Frontal cortex (tissue), 4 donors: ENCODE data around the gene DUOX2. TPM values are rescaled to one million over a fixed set of nuclear protein-coding genes. Genes with fewer than 3 reads are reported as not detected.
"Not testable (repeated sequence)": the region's sequence is repeated elsewhere in the genome, so short reads cannot be mapped to it uniquely, and the experiment has no call there.

ENCODE experiments used
- DNase-seq, 2 donors: peaks; one replicate each; pipeline ENCODE4 v3.0.0; 2012; ENCODE audit warnings: low spot score in 2 of 2
- FAIRE-seq: peaks from 2 replicates; lab custom pipeline; 2012; peaks lifted over from hg19 to GRCh38; lab: Jason Lieb, UNC
- total RNA-seq: library from RNA; depleted of rRNA; stranded (reverse); fragments of >200 nt; gene quantifications from one replicate; pipeline ENCODE4 v1.2.3, GENCODE V29; 2014
- donor health status: control.
- donor health status: control.
- donor health status: control.

Gene DUOX2
- total RNA-seq, 1 donor from 2014 or later = not detected

- DNase-seq (no peak), FAIRE-seq (no peak)
These were observed 7.8 kb downstream of the DUOX2 start for GRCh38 chr15:45106002-45106790.

- DNase-seq = no peak
- no peak for FAIRE-seq
These were observed 8.4 kb downstream of the DUOX2 start for GRCh38 chr15:45105586-45105985.

GRCh38 chr15:45104170-45104569 lies 9.8 kb downstream of the DUOX2 start:
- DNase-seq, FAIRE-seq: not testable (repeated sequence)

GRCh38 chr15:45102226-45102625 lies 11.7 kb downstream of the DUOX2 start:
- DNase-seq (no peak), FAIRE-seq (no peak)

- DNase-seq = no peak
- FAIRE-seq = no peak
These were observed 12.2 kb downstream of the DUOX2 start for GRCh38 chr15:45101749-45102148.

GRCh38 chr15:45100884-45101625 lies 12.9 kb downstream of the DUOX2 start:
- FAIRE-seq (no peak), DNase-seq (no peak)

- DNase-seq = no peak
- FAIRE-seq = no peak
These were observed 14.3 kb downstream of the DUOX2 start for GRCh38 chr15:45099549-45100165.

- FAIRE-seq (no peak), DNase-seq (no peak)
These were observed 16.5 kb downstream of the DUOX2 start for GRCh38 chr15:45097466-45097865.

- FAIRE-seq = no peak
These were observed 18.3 kb downstream of the DUOX2 start for GRCh38 chr15:45095661-45096060.

GRCh38 chr15:45094358-45094730 lies 19.6 kb downstream of the DUOX2 start:
- DNase-seq = no peak
- no peak for FAIRE-seq

More at GRCh38 chr15:45095661-45096060, 18.3 kb downstream of the DUOX2 start:
- no peak for DNase-seq

- FAIRE-seq = no peak
These were observed 20.2 kb downstream of the DUOX2 start for GRCh38 chr15:45093622-45094357.

GRCh38 chr15:45093013-45093412 lies 21.0 kb downstream of the DUOX2 start:
- DNase-seq (no peak), FAIRE-seq (no peak)

More at GRCh38 chr15:45093622-45094357, 20.2 kb downstream of the DUOX2 start:
- DNase-seq = no peak

- DNase-seq (no peak), FAIRE-seq (no peak)
These were observed 22.4 kb downstream of the DUOX2 start for GRCh38 chr15:45091576-45091975.

GRCh38 chr15:45091161-45091560 lies 22.8 kb downstream of the DUOX2 start:
- DNase-seq (no peak), FAIRE-seq (no peak)

- no peak for FAIRE-seq
- DNase-seq = no peak
These were observed 24.1 kb downstream of the DUOX2 start for GRCh38 chr15:45089712-45090373.

GRCh38 chr15:45088801-45089711 lies 24.9 kb downstream of the DUOX2 start:
- FAIRE-seq (no peak), DNase-seq (no peak)

GRCh38 chr15:45087513-45087912 lies 26.5 kb downstream of the DUOX2 start:
- FAIRE-seq = no peak
- no peak for DNase-seq

GRCh38 chr15:45084163-45084562 lies 29.8 kb downstream of the DUOX2 start:
- FAIRE-seq = no peak

GRCh38 chr15:45083223-45083622 lies 30.7 kb downstream of the DUOX2 start:
- DNase-seq = no peak
- no peak for FAIRE-seq

More at GRCh38 chr15:45084163-45084562, 29.8 kb downstream of the DUOX2 start:
- DNase-seq = no peak
